Hair follicle dermal papilla cell (primary cell): ENCODE data around the gene NAP1L2. TPM values are rescaled to one million over a fixed set of nuclear protein-coding genes. Genes with fewer than 3 reads are reported as not detected.

Experiments
- total RNA-seq: library from RNA; depleted of rRNA; stranded (reverse); fragments of >200 nt; gene quantifications from 2 replicates; pipeline ENCODE4 v1.2.3, GENCODE V29; 2012

The NAP1L2 gene, protein sequence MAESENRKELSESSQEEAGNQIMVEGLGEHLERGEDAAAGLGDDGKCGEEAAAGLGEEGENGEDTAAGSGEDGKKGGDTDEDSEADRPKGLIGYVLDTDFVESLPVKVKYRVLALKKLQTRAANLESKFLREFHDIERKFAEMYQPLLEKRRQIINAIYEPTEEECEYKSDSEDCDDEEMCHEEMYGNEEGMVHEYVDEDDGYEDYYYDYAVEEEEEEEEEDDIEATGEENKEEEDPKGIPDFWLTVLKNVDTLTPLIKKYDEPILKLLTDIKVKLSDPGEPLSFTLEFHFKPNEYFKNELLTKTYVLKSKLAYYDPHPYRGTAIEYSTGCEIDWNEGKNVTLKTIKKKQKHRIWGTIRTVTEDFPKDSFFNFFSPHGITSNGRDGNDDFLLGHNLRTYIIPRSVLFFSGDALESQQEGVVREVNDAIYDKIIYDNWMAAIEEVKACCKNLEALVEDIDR
- total RNA-seq: under 0.01 and 0.24 TPM in 2 replicates

DNA sequence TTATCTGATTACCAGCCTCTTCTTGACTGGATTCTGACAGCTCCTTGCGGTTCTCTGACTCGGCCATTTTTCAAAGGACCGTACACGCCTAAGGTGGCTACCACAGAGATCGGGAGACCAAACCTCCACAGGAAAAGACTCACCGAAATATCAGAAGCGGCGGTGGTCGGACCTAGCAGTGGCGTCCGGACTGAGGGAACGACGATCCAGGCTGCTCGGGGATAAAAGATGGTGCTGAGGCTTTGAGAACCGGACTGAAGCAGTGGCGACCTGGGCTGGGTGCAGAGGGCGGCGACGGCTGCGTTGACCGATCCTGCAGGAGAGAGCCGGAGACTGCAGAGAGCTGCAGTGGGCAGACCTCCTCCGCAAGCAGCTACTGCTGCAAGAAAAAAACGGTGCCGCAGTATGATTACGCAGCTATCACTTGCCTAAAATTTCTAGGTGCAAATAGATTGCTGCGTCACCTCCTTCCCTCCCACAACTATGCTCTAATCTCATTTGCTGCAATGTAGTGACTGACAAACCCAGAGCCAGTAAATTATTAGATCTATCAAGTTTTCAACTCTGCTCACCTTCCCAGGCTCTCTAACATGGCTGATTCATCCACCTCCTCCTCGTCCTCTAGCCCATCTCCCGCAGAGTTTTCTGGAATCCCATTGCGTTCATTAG, at the start of gene NAP1L2:
NAP1L2 (minus strand) TSS at position 426 of the 669 bp plus-strand sequence; CDS start at position 67, 359 bp downstream.

Other genes with a start within 250 kb of the NAP1L2 start
- not detected in 2 replicates for gene PABPC1L2B, start 211.9 kb downstream of the NAP1L2 start, total RNA-seq
- gene PABPC1L2A, start 135.3 kb downstream of the NAP1L2 start, total RNA-seq: not detected in 2 replicates
- not detected in 2 replicates for gene CDX4, start 232.2 kb upstream of the NAP1L2 start, total RNA-seq